ENCODE measurements around the gene QRICH1.

DNA sequence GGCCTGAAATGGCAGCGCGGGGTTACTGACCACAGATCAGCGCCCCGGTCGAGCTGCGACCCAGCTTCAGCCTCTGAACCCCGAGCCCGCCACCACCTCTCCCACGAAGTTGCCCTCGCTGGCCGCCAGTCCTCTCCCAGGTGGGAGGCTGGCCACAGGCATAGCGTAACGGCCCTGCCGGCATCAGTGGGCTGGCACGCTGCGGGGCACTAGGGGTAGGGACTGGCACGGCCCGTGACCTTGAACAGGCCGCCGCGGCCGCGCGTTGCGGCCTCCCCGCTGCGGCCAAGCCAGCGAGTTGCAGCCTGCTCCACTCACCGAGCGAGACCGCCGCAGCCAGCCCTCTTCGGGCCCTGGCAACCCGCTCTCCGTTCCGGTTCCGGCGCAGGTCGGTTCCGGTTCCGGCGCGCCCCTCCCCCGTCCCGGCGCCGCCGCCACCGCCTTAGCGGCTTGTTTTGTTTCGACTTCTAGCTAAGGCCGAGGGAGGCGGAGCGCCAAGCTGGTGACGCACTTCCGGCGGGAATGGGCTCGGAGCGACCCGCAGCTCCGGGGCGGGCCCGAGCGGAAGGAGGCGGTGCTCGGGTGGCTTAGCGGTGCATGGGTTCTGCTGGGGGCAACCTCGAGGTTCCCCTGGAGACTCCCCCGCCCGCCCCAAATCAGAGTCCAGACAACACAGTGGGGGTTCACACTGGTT is 26.7 kb upstream of the QRICH1 start, which contains the start of gene USP19:
- TF ChIP-seq, protein P1, sequence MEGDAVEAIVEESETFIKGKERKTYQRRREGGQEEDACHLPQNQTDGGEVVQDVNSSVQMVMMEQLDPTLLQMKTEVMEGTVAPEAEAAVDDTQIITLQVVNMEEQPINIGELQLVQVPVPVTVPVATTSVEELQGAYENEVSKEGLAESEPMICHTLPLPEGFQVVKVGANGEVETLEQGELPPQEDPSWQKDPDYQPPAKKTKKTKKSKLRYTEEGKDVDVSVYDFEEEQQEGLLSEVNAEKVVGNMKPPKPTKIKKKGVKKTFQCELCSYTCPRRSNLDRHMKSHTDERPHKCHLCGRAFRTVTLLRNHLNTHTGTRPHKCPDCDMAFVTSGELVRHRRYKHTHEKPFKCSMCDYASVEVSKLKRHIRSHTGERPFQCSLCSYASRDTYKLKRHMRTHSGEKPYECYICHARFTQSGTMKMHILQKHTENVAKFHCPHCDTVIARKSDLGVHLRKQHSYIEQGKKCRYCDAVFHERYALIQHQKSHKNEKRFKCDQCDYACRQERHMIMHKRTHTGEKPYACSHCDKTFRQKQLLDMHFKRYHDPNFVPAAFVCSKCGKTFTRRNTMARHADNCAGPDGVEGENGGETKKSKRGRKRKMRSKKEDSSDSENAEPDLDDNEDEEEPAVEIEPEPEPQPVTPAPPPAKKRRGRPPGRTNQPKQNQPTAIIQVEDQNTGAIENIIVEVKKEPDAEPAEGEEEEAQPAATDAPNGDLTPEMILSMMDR (IDR thresholded peaks at IDR 0.05) = no peak
- TF ChIP-seq ZFX (IDR thresholded peaks at IDR 0.05; ENCODE audit: borderline replicate concordance) = no peak

All from 22Rv1 (cell line).